Measurements from ENCODE around the gene BRSK1. TPM values are rescaled to one million over a fixed set of nuclear protein-coding genes. Genes with fewer than 3 reads are reported as not detected.

Gene BRSK1
- total and polyA plus RNA-seq, 9 donors: 1.9 to 11.3 (median 4.8) TPM

DNA sequence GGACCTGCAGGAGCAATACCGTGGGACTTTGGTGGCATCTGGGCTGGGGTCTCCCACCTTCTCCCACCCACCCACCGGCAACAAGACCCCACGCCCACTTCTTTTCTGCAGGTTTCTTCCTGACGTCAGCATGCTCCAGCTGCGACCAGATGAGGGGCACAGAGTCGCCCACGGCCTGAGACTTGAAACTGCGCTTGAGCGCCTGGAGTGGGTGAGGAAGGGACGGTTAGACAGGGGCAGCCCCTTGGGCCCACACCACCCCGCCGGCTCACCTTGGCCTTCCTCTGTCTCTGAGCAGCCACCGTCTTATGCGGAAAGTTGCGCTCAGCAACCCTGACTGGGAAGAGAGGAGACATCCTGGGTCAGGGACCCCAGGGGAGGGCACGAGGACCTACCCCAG is 77.1 kb downstream of the BRSK1 start:
- Histone ChIP-seq H3K9me3 (no peaks in the 10 kb centered on the region), H3K27ac (no peak overlapping the region), H3K27me3 (no peaks in the 10 kb centered on the region), H3K4me1 (ENCODE audit: insufficient read depth) (no peaks in the 10 kb centered on the region), H3K36me3 (no peaks in the 10 kb centered on the region), H3K4me3 (no peak overlapping the region)
- no peak for DNase-seq
- TF ChIP-seq, protein P1, sequence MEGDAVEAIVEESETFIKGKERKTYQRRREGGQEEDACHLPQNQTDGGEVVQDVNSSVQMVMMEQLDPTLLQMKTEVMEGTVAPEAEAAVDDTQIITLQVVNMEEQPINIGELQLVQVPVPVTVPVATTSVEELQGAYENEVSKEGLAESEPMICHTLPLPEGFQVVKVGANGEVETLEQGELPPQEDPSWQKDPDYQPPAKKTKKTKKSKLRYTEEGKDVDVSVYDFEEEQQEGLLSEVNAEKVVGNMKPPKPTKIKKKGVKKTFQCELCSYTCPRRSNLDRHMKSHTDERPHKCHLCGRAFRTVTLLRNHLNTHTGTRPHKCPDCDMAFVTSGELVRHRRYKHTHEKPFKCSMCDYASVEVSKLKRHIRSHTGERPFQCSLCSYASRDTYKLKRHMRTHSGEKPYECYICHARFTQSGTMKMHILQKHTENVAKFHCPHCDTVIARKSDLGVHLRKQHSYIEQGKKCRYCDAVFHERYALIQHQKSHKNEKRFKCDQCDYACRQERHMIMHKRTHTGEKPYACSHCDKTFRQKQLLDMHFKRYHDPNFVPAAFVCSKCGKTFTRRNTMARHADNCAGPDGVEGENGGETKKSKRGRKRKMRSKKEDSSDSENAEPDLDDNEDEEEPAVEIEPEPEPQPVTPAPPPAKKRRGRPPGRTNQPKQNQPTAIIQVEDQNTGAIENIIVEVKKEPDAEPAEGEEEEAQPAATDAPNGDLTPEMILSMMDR (IDR thresholded peaks at IDR 0.05): no peak
- no peak for TF ChIP-seq POLR2A (IDR thresholded peaks at IDR 0.05)
- TF ChIP-seq EP300 (IDR thresholded peaks at IDR 0.05): no peak
- intact Hi-C loops (cut with DNase I): no loop called here
- 89 to 92% (median 92%) methylated on average over 16 of the region's 16 CpGs for WGBS, 3 donors

Small RNA genes lying within 50 kb of the gene (microRNA-seq; reads per million reads assigned to microRNA genes)
- gene MIR6802 (0 to 0.95 (median 0.71) reads per million in 3 donors), gene MIR6803 (1.8 to 8.0 (median 3.0) reads per million in 3 donors)

Small RNA genes lying within 50 kb of the gene (small RNA-seq; reads per million reads assigned to genes)
- gene MIR6802 (not detected), gene MIR6803 (not detected)

Other genes with a start within 250 kb of the BRSK1 start
- gene GP6, start 245.7 kb upstream of the BRSK1 start, total RNA-seq: 1 to 10 TPM in 1 of 7 donors, under 1 TPM in 5, not detected in 1; 0.35 to 1.6 (median 0.57) TPM
- under 1 TPM; 0.16 to 0.20 TPM for gene GP6, start 245.7 kb upstream of the BRSK1 start, polyA plus RNA-seq
- 10 to 100 TPM in 6 of 7 donors, 1 to 10 TPM in 1; 7.8 to 17.3 (median 12.0) TPM for gene RDH13, start 220.8 kb upstream of the BRSK1 start, total RNA-seq
- gene RDH13, start 220.8 kb upstream of the BRSK1 start, polyA plus RNA-seq: 10 to 100 TPM in 1 of 2 donors, 1 to 10 TPM in 1; 8.3 to 10.1 TPM
- 100 to 1,000 TPM in 1 of 7 donors, 10 to 100 TPM in 2, 1 to 10 TPM in 3, under 1 TPM in 1; 0.88 to 142 (median 9.5) TPM for gene EPS8L1, start 208.1 kb upstream of the BRSK1 start, total RNA-seq
- 1 to 10 TPM in 1 of 2 donors, under 1 TPM in 1; 0.87 to 2.8 TPM for gene EPS8L1, start 208.1 kb upstream of the BRSK1 start, polyA plus RNA-seq
- 100 to 1,000 TPM in 4 of 7 donors, 10 to 100 TPM in 3; 45.4 to 152 (median 110) TPM for gene PPP1R12C, start 166.4 kb upstream of the BRSK1 start, total RNA-seq
- gene PPP1R12C, start 166.4 kb upstream of the BRSK1 start, polyA plus RNA-seq: 100 to 1,000 TPM in 1 of 2 donors, 10 to 100 TPM in 1; 21.4 to 118 TPM
- 1 to 10 TPM in 4 of 7 donors, not detected in 3; 2.0 to 3.6 (median 2.8) TPM for gene TNNT1, start 134.8 kb upstream of the BRSK1 start, total RNA-seq
- 1 to 10 TPM in 1 of 2 donors, not detected in 1; 1.3 TPM for gene TNNT1, start 134.8 kb upstream of the BRSK1 start, polyA plus RNA-seq
- 10 to 100 TPM in 1 of 7 donors, 1 to 10 TPM in 1, under 1 TPM in 3, not detected in 2; 0.62 to 10.2 (median 0.87) TPM for gene TNNI3, start 126.3 kb upstream of the BRSK1 start, total RNA-seq
- 10 to 100 TPM in 1 of 2 donors, 1 to 10 TPM in 1; 2.4 to 14.4 TPM for gene TNNI3, start 126.3 kb upstream of the BRSK1 start, polyA plus RNA-seq
- gene DNAAF3, start 117.4 kb upstream of the BRSK1 start, total RNA-seq: 10 to 100 TPM in 1 of 7 donors, 1 to 10 TPM in 3, under 1 TPM in 1, not detected in 2; 0.48 to 34.8 (median 2.7) TPM
- under 1 TPM; 0.16 to 0.72 TPM for gene DNAAF3, start 117.4 kb upstream of the BRSK1 start, polyA plus RNA-seq
- 1 to 10 TPM in 1 of 7 donors, under 1 TPM in 3, not detected in 3; 0.08 to 2.3 (median 0.46) TPM for gene SYT5, start 103.7 kb upstream of the BRSK1 start, total RNA-seq
- not detected for gene SYT5, start 103.7 kb upstream of the BRSK1 start, polyA plus RNA-seq
- gene PTPRH, start 74.5 kb upstream of the BRSK1 start, total RNA-seq: 1 to 10 TPM in 5 of 7 donors, under 1 TPM in 2; 0.23 to 4.1 (median 1.2) TPM
- gene PTPRH, start 74.5 kb upstream of the BRSK1 start, polyA plus RNA-seq: 1 to 10 TPM in 1 of 2 donors, under 1 TPM in 1; 0.45 to 4.6 TPM
- gene TMEM86B, start 55.2 kb upstream of the BRSK1 start, total RNA-seq: 1 to 10 TPM; 2.6 to 4.9 (median 3.5) TPM
- gene TMEM86B, start 55.2 kb upstream of the BRSK1 start, polyA plus RNA-seq: 1 to 10 TPM in 1 of 2 donors, not detected in 1; 3.0 TPM
- 10 to 100 TPM; 14.1 to 52.2 (median 46.3) TPM for gene PPP6R1, start 25.0 kb upstream of the BRSK1 start, total RNA-seq
- 10 to 100 TPM; 21.3 to 26.9 TPM for gene PPP6R1, start 25.0 kb upstream of the BRSK1 start, polyA plus RNA-seq
- gene HSPBP1, start 3.9 kb upstream of the BRSK1 start, total RNA-seq: 10 to 100 TPM; 20.5 to 40.7 (median 31.8) TPM
- gene HSPBP1, start 3.9 kb upstream of the BRSK1 start, polyA plus RNA-seq: 10 to 100 TPM in 1 of 2 donors, 1 to 10 TPM in 1; 3.6 to 36.5 TPM
- 1 to 10 TPM in 3 of 7 donors, under 1 TPM in 4; 0.36 to 3.9 (median 0.79) TPM for gene TMEM150B, start 41.3 kb downstream of the BRSK1 start, total RNA-seq
- under 1 TPM; 0.55 to 0.73 TPM for gene TMEM150B, start 41.3 kb downstream of the BRSK1 start, polyA plus RNA-seq
- 10 to 100 TPM in 6 of 7 donors, 1 to 10 TPM in 1; 8.1 to 26.2 (median 12.6) TPM for gene KMT5C, start 55.9 kb downstream of the BRSK1 start, total RNA-seq
- 10 to 100 TPM in 1 of 2 donors, under 1 TPM in 1; 0.37 to 11.9 TPM for gene KMT5C, start 55.9 kb downstream of the BRSK1 start, polyA plus RNA-seq
- 1 to 10 TPM in 1 of 7 donors, under 1 TPM in 5, not detected in 1; 0.20 to 1.5 (median 0.46) TPM for gene COX6B2, start 70.7 kb downstream of the BRSK1 start, total RNA-seq
- gene COX6B2, start 70.7 kb downstream of the BRSK1 start, polyA plus RNA-seq: under 1 TPM in 1 of 2 donors, not detected in 1; 0.10 TPM
- gene GARIN5B, start 79.3 kb downstream of the BRSK1 start, total RNA-seq: not detected
- not detected for gene GARIN5B, start 79.3 kb downstream of the BRSK1 start, polyA plus RNA-seq
- gene IL11, start 86.5 kb downstream of the BRSK1 start, total RNA-seq: 1 to 10 TPM in 1 of 7 donors, under 1 TPM in 1, not detected in 5; 0.11 to 1.3 TPM
- under 1 TPM in 1 of 2 donors, not detected in 1; 0.08 TPM for gene IL11, start 86.5 kb downstream of the BRSK1 start, polyA plus RNA-seq
- 10 to 100 TPM in 1 of 7 donors, 1 to 10 TPM in 3, under 1 TPM in 1, not detected in 2; 0.72 to 45.1 (median 2.5) TPM for gene TMEM190, start 92.8 kb downstream of the BRSK1 start, total RNA-seq
- not detected for gene TMEM190, start 92.8 kb downstream of the BRSK1 start, polyA plus RNA-seq
- gene TMEM238, start 100.3 kb downstream of the BRSK1 start, total RNA-seq: 10 to 100 TPM in 1 of 7 donors, 1 to 10 TPM in 5, under 1 TPM in 1; 0.93 to 31.2 (median 2.5) TPM
- gene TMEM238, start 100.3 kb downstream of the BRSK1 start, polyA plus RNA-seq: under 1 TPM in 1 of 2 donors, not detected in 1; 0.10 TPM
- 1,000 to 10,000 TPM in 5 of 7 donors, 100 to 1,000 TPM in 2; 604 to 2,543 (median 2,257) TPM for gene RPL28, start 101.9 kb downstream of the BRSK1 start, total RNA-seq
- gene RPL28, start 101.9 kb downstream of the BRSK1 start, polyA plus RNA-seq: 1,000 to 10,000 TPM in 1 of 2 donors, 100 to 1,000 TPM in 1; 391 to 2,645 TPM
- gene UBE2S, start 123.8 kb downstream of the BRSK1 start, total RNA-seq: 10 to 100 TPM; 10.0 to 30.1 (median 17.9) TPM
- 1 to 10 TPM; 3.2 to 8.2 TPM for gene UBE2S, start 123.8 kb downstream of the BRSK1 start, polyA plus RNA-seq
- gene SHISA7, start 159.3 kb downstream of the BRSK1 start, total RNA-seq: not detected
- not detected for gene SHISA7, start 159.3 kb downstream of the BRSK1 start, polyA plus RNA-seq
- 10 to 100 TPM; 21.8 to 39.2 (median 31.7) TPM for gene ISOC2, start 177.6 kb downstream of the BRSK1 start, total RNA-seq
- 10 to 100 TPM in 1 of 2 donors, 1 to 10 TPM in 1; 1.4 to 39.4 TPM for gene ISOC2, start 177.6 kb downstream of the BRSK1 start, polyA plus RNA-seq
- not detected for gene C19orf85, start 180.8 kb downstream of the BRSK1 start, total RNA-seq
- not detected for gene C19orf85, start 180.8 kb downstream of the BRSK1 start, polyA plus RNA-seq
- 10 to 100 TPM in 2 of 7 donors, 1 to 10 TPM in 5; 3.8 to 18.4 (median 8.7) TPM for gene ZNF628, start 192.6 kb downstream of the BRSK1 start, total RNA-seq
- 1 to 10 TPM in 1 of 2 donors, not detected in 1; 8.7 TPM for gene ZNF628, start 192.6 kb downstream of the BRSK1 start, polyA plus RNA-seq
- 10 to 100 TPM in 6 of 7 donors, 1 to 10 TPM in 1; 9.2 to 40.4 (median 35.8) TPM for gene NAT14, start 201.2 kb downstream of the BRSK1 start, total RNA-seq
- 10 to 100 TPM in 1 of 2 donors, 1 to 10 TPM in 1; 3.2 to 23.5 TPM for gene NAT14, start 201.2 kb downstream of the BRSK1 start, polyA plus RNA-seq
- 10 to 100 TPM in 6 of 7 donors, 1 to 10 TPM in 1; 5.7 to 29.7 (median 21.1) TPM for gene SSC5D, start 204.4 kb downstream of the BRSK1 start, total RNA-seq
- 10 to 100 TPM; 10.1 to 11.4 TPM for gene SSC5D, start 204.4 kb downstream of the BRSK1 start, polyA plus RNA-seq